ENCODE data around the gene LRRC8D.
"Not testable (repeated sequence)": the region's sequence is repeated elsewhere in the genome, so short reads cannot be mapped to it uniquely, and the experiment has no call there.

The LRRC8D gene

GRCh38 chr1:89971600-89971999, 150.8 kb downstream of the LRRC8D start:
- DNase-seq: no peak

GRCh38 chr1:89972024-89972423, 151.2 kb downstream of the LRRC8D start:
- DNase-seq: no peak

- DNase-seq: no peak
These were observed 152.8 kb downstream of the LRRC8D start for GRCh38 chr1:89973471-89974127.

- DNase-seq: no peak
These were observed 153.4 kb downstream of the LRRC8D start for GRCh38 chr1:89974256-89974655.

GRCh38 chr1:89974696-89975470, 154.1 kb downstream of the LRRC8D start:
- no peak for DNase-seq

- DNase-seq: no peak
These were observed 154.8 kb downstream of the LRRC8D start for GRCh38 chr1:89975540-89976125.

GRCh38 chr1:89978755-89979154, 157.9 kb downstream of the LRRC8D start:
- no peak for DNase-seq

- DNase-seq: no peak
These were observed 159.8 kb downstream of the LRRC8D start for GRCh38 chr1:89980605-89981004.

- DNase-seq: not testable (repeated sequence)
These were observed 162.0 kb downstream of the LRRC8D start for GRCh38 chr1:89982846-89983245.

GRCh38 chr1:89984564-89985116, 163.8 kb downstream of the LRRC8D start:
- not testable (repeated sequence) for DNase-seq

- DNase-seq: no peak
These were observed 165.2 kb downstream of the LRRC8D start for GRCh38 chr1:89986020-89986419.
